CD8-positive, alpha-beta memory T cell (primary cell): ENCODE results near the gene SH3TC1. TPM values are rescaled to one million over a fixed set of nuclear protein-coding genes. Genes with fewer than 3 reads are reported as not detected.
A peak's percentile ranks its signal among the peaks of the same experiment; 100 is the strongest.

Source experiments
- CTCF ChIA-PET: fragments of 350-600 bp; sonication (Branson Sonifier 250); formaldehyde crosslinking; loops from one replicate; lab custom pipeline; 2021; ENCODE audit warnings: antibody characterized with exemption; lab: Charles Lee
- POLR2A ChIA-PET: fragments of 350-600 bp; sonication (Branson Sonifier 250); formaldehyde crosslinking; loops from one replicate; lab custom pipeline; 2021; ENCODE audit warnings: antibody characterized with exemption; lab: Charles Lee
- DNase-seq, 5 donors: peaks; one replicate each; pipeline versions ENCODE4 v3.0.0 to v3.0.0-alpha.2; 2020 to 2022; ENCODE audit warnings: mixed read lengths in 1 of 5
- H3K27ac ChIP-seq: one replicate; pipeline ENCODE4 v1.7.0; 2013; ENCODE audit warnings: low read depth, mild to moderate bottlenecking, low read length, moderate library complexity
- H3K27me3 ChIP-seq: 2 replicates; pipeline ENCODE4 v1.7.0; 2013; ENCODE audit warnings: low read length, mild to moderate bottlenecking; ENCODE audit not compliant: insufficient read depth, poor library complexity, severe bottlenecking
- H3K36me3 ChIP-seq: 2 replicates; pipeline ENCODE4 v1.7.0; 2013; ENCODE audit warnings: mild to moderate bottlenecking, low read length, moderate library complexity; ENCODE audit not compliant: insufficient read depth
- H3K4me1 ChIP-seq: 2 replicates; pipeline ENCODE4 v1.7.0; 2013; ENCODE audit warnings: mild to moderate bottlenecking, low read length, moderate library complexity; ENCODE audit not compliant: insufficient read depth
- H3K4me3 ChIP-seq: 2 replicates; pipeline ENCODE4 v1.7.0; 2013; ENCODE audit warnings: mild to moderate bottlenecking, low read length
- H3K9me3 ChIP-seq: 2 replicates; pipeline ENCODE4 v1.7.0; 2013; ENCODE audit warnings: mild to moderate bottlenecking, low read length
- H3K27ac Mint-ChIP-seq, 8 donors: one replicate each; pipeline ENCODE4 v1.8.0; 2020 to 2021; ENCODE audit warnings: mixed read lengths in 8 of 8, mild to moderate bottlenecking in 6 of 8, inconsistent platforms in 3 of 8, moderate library complexity in 3 of 8
- H3K27me3 Mint-ChIP-seq, 2 donors: one replicate each; pipeline ENCODE4 v1.8.0; 2020 to 2021; ENCODE audit warnings: mixed read lengths in 2 of 2, mild to moderate bottlenecking in 1 of 2, moderate library complexity in 1 of 2
- H3K36me3 Mint-ChIP-seq, 3 donors: one replicate each; pipeline ENCODE4 v1.8.0; 2020 to 2021; ENCODE audit warnings: mixed read lengths in 3 of 3, inconsistent platforms in 1 of 3, mild to moderate bottlenecking in 1 of 3
- H3K4me1 Mint-ChIP-seq, 3 donors: one replicate each; pipeline ENCODE4 v1.8.0; 2020 to 2021; ENCODE audit warnings: mixed read lengths in 3 of 3, inconsistent platforms in 1 of 3, mild to moderate bottlenecking in 1 of 3
- H3K4me3 Mint-ChIP-seq, 7 donors: one replicate each; pipeline ENCODE4 v1.8.0; 2020 to 2021; ENCODE audit warnings: mixed read lengths in 7 of 7, mild to moderate bottlenecking in 6 of 7, moderate library complexity in 4 of 7, inconsistent platforms in 2 of 7
- H3K9me3 Mint-ChIP-seq, 5 donors: one replicate each; pipeline ENCODE4 v1.8.0; 2020 to 2022; ENCODE audit warnings: mixed read lengths in 5 of 5, mild to moderate bottlenecking in 3 of 5, moderate library complexity in 2 of 5, inconsistent platforms in 1 of 5
- polyA plus RNA-seq: library from polyadenylated mRNA; unstranded; fragments of 300-500 nt; fragmentation: Illumina TruSeq; gene quantifications from one replicate; pipeline ENCODE4 v1.2.3, GENCODE V29; 2021
- total RNA-seq, 2 experiments: library from RNA; stranded (reverse); gene quantifications; one replicate each; pipeline ENCODE4 v1.2.3, GENCODE V29; 2021

Gene SH3TC1
- total and polyA plus RNA-seq, 3 experiments from 2014 or later, result 7.5 to 12.2 (median 8.9) TPM

DNA sequence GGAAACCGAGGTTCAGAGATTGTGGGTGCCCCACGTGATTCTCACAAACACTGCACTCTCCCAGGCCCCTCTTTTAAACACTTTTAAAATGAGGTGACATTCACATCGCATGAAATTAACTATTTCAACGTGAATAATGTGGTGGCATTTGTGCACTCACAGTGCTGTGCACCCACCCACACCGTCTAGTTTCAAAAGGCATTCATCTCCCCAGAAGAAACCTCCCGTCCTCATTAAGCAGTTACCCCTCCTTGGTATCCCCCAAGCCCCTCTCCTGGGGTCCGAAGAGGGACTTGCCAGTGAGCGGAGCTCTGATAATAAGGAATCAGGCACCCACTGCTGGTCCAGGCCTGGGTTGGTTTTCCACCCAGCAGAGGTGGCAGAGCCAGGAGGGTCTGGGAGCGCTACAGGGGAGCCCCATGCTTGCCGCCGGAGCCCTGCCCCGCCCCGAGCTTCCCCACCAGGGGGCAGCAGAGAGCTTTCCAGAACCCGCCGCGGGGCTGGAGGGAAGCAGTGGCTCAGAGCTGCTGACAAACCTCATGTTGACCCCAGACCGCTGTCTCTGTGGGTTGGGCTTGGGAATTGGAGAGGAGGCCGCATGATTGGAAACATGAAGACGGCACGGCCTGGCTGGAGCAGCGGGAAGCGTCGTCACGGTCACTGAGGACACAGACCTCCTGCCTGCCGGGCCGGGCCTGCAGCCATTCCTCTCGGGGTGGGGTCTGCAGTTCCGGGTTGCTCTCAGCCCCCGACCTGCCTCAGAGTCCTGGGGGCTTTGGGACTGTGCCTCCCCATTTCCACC is 43.0 kb downstream of the SH3TC1 start:
- Mint-ChIP-seq H3K9me3 (no peaks in the 10 kb centered on the region), H3K36me3 (peaks cover 0 to 11% (median 5%) of the 10 kb centered on the region in 3 donors), H3K4me3 (peak overlapping the region in 4 of 7 donors; percentile 17 to 79 (median 30)), H3K27ac (peak overlapping the region in 4 of 8 donors; percentile 29 to 61 (median 48)), H3K4me1 (peaks cover 6 to 12% (median 8%) of the 10 kb centered on the region in 3 donors), H3K27me3 (peaks cover 0 to 3% of the 10 kb centered on the region in 2 donors)
- Histone ChIP-seq H3K4me3 (no peak overlapping the region), H3K4me1 (peaks cover 11% of the 10 kb centered on the region), H3K27ac (no peak overlapping the region), H3K36me3 (no peaks in the 10 kb centered on the region), H3K9me3 (no peaks in the 10 kb centered on the region), H3K27me3 (no peaks in the 10 kb centered on the region)
- POLR2A ChIA-PET, result no interaction called here
- CTCF ChIA-PET, result interaction anchor here (0.5 to 2.4 kb wide), 19 partner anchors 8 to 166 kb away, joined by 3 to 10 read pairs (median 4); partner anchors contain the start of gene SH3TC1
- peak; percentile 60 to 83 (median 74) for DNase-seq

DNA sequence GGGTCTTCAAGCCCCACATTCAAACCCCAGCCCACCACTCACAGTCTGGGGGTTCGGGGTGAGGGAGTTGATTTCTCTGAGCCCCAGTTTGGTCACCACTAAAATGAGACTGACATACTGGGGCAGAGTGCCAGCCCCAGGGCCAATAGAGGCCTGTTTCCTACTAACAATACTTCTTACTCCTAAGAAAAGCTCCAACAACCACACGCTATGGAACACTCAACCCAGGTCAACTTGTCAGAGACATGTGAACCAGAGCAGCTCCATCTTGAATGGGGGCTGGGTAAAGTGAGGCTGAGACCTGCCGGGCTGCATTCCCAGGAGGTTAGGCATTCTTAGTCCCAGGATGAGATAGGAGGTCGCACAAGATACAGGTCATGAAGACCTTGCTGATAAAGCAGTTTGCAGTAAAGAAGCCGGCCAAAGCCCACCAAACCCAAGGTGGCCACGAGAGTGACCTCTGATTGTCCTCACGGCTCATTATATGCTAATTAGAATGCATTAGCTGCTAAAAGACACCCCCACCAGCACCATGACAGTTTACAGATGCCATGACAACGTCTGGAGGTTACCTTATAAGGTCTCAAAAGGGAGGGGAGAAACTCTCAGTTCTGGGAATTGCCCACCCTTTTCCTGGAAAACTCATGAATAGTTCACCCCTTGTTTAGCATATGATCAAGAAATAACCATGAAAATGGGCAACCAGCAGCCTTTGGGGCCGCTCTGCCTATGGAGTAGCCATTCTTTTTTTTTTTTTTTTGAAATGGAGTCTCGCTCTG is 43.9 kb downstream of the SH3TC1 start:
- peaks cover 0 to 10% (median 5%) of the 10 kb centered on the region in 3 donors for H3K36me3 Mint-ChIP-seq
- no peak for DNase-seq
- no peaks in the 10 kb centered on the region for H3K27me3 ChIP-seq
- H3K4me1 ChIP-seq, result peaks cover 11% of the 10 kb centered on the region
- H3K27me3 Mint-ChIP-seq, result peaks cover 0 to 3% of the 10 kb centered on the region in 2 donors
- H3K27ac Mint-ChIP-seq, result peak overlapping the region in 1 of 8 donors; percentile 68
- H3K27ac ChIP-seq, result no peak overlapping the region
- no peaks in the 10 kb centered on the region for H3K9me3 Mint-ChIP-seq
- ChIA-PET CTCF (interaction anchor here (0.6 to 2.4 kb wide), 19 partner anchors 7 to 165 kb away, joined by 3 to 10 read pairs (median 4); partner anchors contain the start of gene SH3TC1), POLR2A (no interaction called here)
- no peak overlapping the region for H3K4me3 ChIP-seq
- H3K9me3 ChIP-seq, result no peaks in the 10 kb centered on the region
- no peaks in the 10 kb centered on the region for H3K36me3 ChIP-seq
- no peak overlapping the region for H3K4me3 Mint-ChIP-seq
- H3K4me1 Mint-ChIP-seq, result peaks cover 6 to 12% (median 8%) of the 10 kb centered on the region in 3 donors

DNA sequence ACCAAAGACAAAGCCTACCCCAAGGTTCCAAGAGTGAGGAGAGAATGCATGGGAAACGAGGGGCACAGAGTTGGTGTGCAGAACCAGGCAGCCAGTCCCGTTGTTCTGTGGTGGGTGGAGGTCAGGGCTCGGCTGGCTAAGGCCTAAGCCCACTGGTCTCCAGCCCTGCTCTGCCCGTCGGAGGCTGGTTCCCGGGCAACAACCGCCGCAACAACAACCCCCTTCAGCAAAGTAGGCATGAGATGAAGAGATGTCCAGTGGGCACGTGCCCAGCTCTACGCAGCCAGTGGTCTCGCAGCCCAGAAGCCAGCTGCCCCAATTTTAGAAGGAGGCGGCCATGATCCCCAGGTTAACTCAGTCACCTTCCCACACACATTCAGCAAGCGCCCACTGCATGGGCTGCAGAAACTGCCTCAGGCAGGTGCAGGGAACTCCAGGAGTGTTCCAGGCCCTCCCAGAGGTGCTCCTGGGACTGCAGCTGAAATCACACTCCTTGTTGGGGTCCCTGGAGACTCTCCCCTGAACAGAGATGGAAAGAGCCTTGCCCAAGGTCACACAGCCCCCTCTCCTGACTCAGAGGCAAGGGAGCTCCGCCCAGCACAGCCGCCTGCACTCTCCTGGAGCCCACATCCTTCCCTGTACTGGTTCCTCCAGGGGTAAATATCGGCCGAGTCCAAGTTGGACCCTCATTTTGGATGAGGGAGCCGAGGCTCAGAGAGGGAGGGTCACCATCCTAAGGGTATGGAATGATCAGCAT is 45.1 kb downstream of the SH3TC1 start:
- Histone ChIP-seq H3K9me3 (no peaks in the 10 kb centered on the region), H3K36me3 (no peaks in the 10 kb centered on the region), H3K4me3 (no peak overlapping the region), H3K27ac (no peak overlapping the region), H3K27me3 (no peaks in the 10 kb centered on the region), H3K4me1 (peaks cover 11% of the 10 kb centered on the region)
- no peak overlapping the region for H3K4me3 Mint-ChIP-seq
- DNase-seq, result no peak
- H3K27ac Mint-ChIP-seq, result peak overlapping the region in 1 of 8 donors; percentile 51
- ChIA-PET POLR2A (no interaction called here), CTCF (interaction anchor here (1.2 to 1.3 kb wide), 2 partner anchors 16 to 67 kb away, joined by 4 read pairs; no protein-coding TSS in a partner anchor)
- H3K4me1 Mint-ChIP-seq, result peaks cover 6 to 12% (median 8%) of the 10 kb centered on the region in 3 donors
- H3K9me3 Mint-ChIP-seq, result no peaks in the 10 kb centered on the region
- H3K27me3 Mint-ChIP-seq, result peaks cover 0 to 3% of the 10 kb centered on the region in 2 donors
- H3K36me3 Mint-ChIP-seq, result peaks cover 0 to 8% (median 5%) of the 10 kb centered on the region in 3 donors

DNA sequence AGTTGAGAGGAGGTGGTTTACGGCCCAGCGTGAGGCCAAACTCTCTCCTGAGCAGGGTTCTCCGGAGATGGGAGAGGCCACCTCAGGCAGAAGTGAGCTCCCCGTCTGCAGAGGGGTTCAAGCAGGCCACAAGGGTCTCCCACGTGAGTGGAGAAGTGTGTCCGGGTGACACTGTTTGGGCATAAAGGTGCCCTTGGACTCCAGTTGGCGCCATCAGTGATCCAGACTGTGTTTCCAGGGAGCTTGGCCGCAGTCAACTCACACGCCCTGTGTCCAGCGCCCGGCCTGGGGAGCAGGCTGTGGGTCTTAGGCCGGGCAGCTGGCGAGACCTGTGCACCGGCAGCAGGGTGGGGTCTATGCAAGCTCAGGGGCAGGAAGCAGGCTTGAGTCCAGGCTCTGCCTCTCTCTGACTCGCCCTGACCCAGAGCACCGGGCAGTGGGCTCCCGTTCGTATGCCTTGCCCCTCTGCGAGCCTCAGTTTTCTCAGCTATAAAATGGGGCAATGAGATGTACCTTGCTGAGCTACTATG is 45.9 kb downstream of the SH3TC1 start:
- peaks cover 11% of the 10 kb centered on the region for H3K4me1 ChIP-seq
- peaks cover 0 to 3% of the 10 kb centered on the region in 2 donors for H3K27me3 Mint-ChIP-seq
- H3K27ac ChIP-seq, result no peak overlapping the region
- H3K27me3 ChIP-seq, result no peaks in the 10 kb centered on the region
- no peak overlapping the region for H3K4me3 Mint-ChIP-seq
- no peak overlapping the region for H3K4me3 ChIP-seq
- no peaks in the 10 kb centered on the region for H3K9me3 ChIP-seq
- peaks cover 5 to 12% (median 8%) of the 10 kb centered on the region in 3 donors for H3K4me1 Mint-ChIP-seq
- H3K36me3 ChIP-seq, result no peaks in the 10 kb centered on the region
- peaks cover 0 to 5% (median 2%) of the 10 kb centered on the region in 3 donors for H3K36me3 Mint-ChIP-seq
- H3K9me3 Mint-ChIP-seq, result no peaks in the 10 kb centered on the region
- CTCF ChIA-PET, result interaction anchor here (1.3 kb wide), 2 partner anchors 17 to 45 kb away, joined by 3 to 4 read pairs; no protein-coding TSS in a partner anchor
- DNase-seq, result no peak
- POLR2A ChIA-PET, result no interaction called here
- H3K27ac Mint-ChIP-seq, result no peak overlapping the region

GRCh38 chr4:8245884-8246833 is 47.1 kb downstream of the SH3TC1 start:
- Mint-ChIP-seq H3K9me3 (no peaks in the 10 kb centered on the region), H3K4me3 (no peak overlapping the region), H3K27ac (no peak overlapping the region), H3K36me3 (peaks cover 0 to 2% (median 2%) of the 10 kb centered on the region in 3 donors), H3K27me3 (peaks cover 0 to 3% of the 10 kb centered on the region in 2 donors), H3K4me1 (peaks cover 5 to 11% (median 8%) of the 10 kb centered on the region in 3 donors)
- Histone ChIP-seq H3K4me3 (no peak overlapping the region), H3K27ac (no peak overlapping the region), H3K36me3 (no peaks in the 10 kb centered on the region), H3K9me3 (no peaks in the 10 kb centered on the region), H3K27me3 (no peaks in the 10 kb centered on the region), H3K4me1 (peaks cover 11% of the 10 kb centered on the region)
- CTCF ChIA-PET, result interaction anchor here (1.3 kb wide), 1 partner anchor 46 kb away, joined by 3 read pairs; no protein-coding TSS in a partner anchor
- DNase-seq, result no peak
- POLR2A ChIA-PET, result no interaction called here

DNA sequence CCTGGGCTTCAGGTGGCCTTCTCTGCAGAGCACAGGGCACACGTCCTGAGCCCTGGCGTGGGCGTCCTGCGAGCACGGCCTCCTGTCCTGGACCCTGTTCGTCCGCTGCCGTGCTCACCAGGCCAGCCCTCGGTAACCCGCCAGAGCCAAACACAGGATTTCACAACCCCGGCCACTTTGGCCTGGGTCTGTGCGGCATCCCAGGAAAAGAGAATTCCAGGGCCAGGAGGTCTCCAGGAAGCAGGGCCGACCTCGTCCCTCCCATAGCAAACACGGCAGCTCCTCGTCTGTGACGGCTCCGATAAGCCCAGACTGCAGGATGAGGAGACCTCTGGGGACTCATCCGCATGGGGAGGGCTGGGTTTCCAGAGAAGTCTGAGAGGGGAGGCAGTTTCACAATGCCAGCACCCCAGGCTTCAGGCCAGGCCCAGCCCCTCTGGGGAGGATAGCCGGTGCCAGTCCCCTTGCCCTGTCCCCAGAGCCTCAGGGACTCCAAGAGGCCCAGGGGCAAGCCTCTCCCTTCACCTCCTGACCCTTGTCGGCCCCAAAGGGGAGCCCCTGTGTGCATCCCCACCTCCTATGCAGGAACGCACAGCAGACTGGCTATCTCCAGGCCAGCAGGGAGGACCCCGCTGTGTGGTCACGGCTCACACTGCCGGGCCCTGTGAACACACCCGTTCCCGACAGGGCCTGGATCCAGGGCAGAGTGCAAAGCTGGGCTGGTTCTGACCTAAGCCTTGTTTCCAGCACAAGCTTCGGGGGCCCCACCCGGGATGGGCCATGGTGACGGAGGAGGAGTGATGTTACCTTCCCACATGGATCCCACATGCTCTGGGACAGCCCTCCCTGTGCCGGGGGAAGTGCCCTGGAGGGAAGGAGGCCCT is 48.2 kb downstream of the SH3TC1 start:
- Mint-ChIP-seq H3K4me1 (peaks cover 0 to 1% (median 0%) of the 10 kb centered on the region in 3 donors), H3K27ac (no peak overlapping the region), H3K9me3 (no peaks in the 10 kb centered on the region), H3K4me3 (no peak overlapping the region), H3K36me3 (no peaks in the 10 kb centered on the region), H3K27me3 (peaks cover 0 to 3% of the 10 kb centered on the region in 2 donors)
- Histone ChIP-seq H3K4me1 (peaks cover 4% of the 10 kb centered on the region), H3K27me3 (no peaks in the 10 kb centered on the region), H3K27ac (no peak overlapping the region), H3K4me3 (no peak overlapping the region), H3K9me3 (no peaks in the 10 kb centered on the region), H3K36me3 (no peaks in the 10 kb centered on the region)
- ChIA-PET POLR2A (no interaction called here), CTCF (no interaction called here)
- no peak for DNase-seq
